Smooth muscle cell (in vitro differentiated cells): ENCODE data around the gene COL4A2. TPM values are rescaled to one million over a fixed set of nuclear protein-coding genes. Genes with fewer than 3 reads are reported as not detected.
A peak's percentile ranks its signal among the peaks of the same experiment; 100 is the strongest.
"Not testable (repeated sequence)": the region's sequence is repeated elsewhere in the genome, so short reads cannot be mapped to it uniquely, and the experiment has no call there.

ENCODE experiments used
- DNase-seq: peaks from one replicate; lab custom pipeline; 2025; ENCODE audit not compliant: unreplicated experiment; lab: John Stamatoyannopoulos, UW
- H2AFZ ChIP-seq: fragments of 200-600 bp; sonication (generic); 2 replicates; pipeline ENCODE4 v1.6.0; 2016; ENCODE audit warnings: antibody characterized with exemption, low read depth, mild to moderate bottlenecking
- H3F3A ChIP-seq: fragments of 200-600 bp; sonication (generic); 2 replicates; pipeline ENCODE4 v1.6.0; 2017; ENCODE audit warnings: antibody characterized with exemption, low read depth
- H3K27ac ChIP-seq: fragments of 200-600 bp; sonication (generic); 2 replicates; pipeline ENCODE4 v1.5.1; 2016; ENCODE audit warnings: low read depth, mild to moderate bottlenecking
- H3K27me3 ChIP-seq: fragments of 200-600 bp; sonication (generic); 2 replicates; pipeline ENCODE4 v1.6.1; 2016; ENCODE audit warnings: low read depth, mild to moderate bottlenecking
- H3K36me3 ChIP-seq: fragments of 200-600 bp; sonication (generic); 2 replicates; pipeline ENCODE4 v1.5.1; 2016; ENCODE audit warnings: low read depth
- H3K4me1 ChIP-seq: fragments of 200-600 bp; sonication (generic); 2 replicates; pipeline ENCODE4 v1.5.1; 2016; ENCODE audit warnings: low read depth
- H3K4me2 ChIP-seq: fragments of 200-600 bp; sonication (generic); 2 replicates; pipeline ENCODE4 v1.6.0; 2016; ENCODE audit warnings: mild to moderate bottlenecking
- H3K4me3 ChIP-seq: fragments of 200-600 bp; sonication (generic); 2 replicates; pipeline ENCODE4 v1.5.1; 2016; ENCODE audit warnings: mild to moderate bottlenecking
- H3K79me2 ChIP-seq: fragments of 200-600 bp; sonication (generic); 2 replicates; pipeline ENCODE4 v1.6.0; 2016; ENCODE audit warnings: low read depth, mild to moderate bottlenecking
- H3K9ac ChIP-seq: fragments of 200-600 bp; sonication (generic); 2 replicates; pipeline ENCODE4 v1.6.0; 2016; ENCODE audit warnings: low read depth
- H3K9me3 ChIP-seq: fragments of 200-600 bp; sonication (generic); replicated peaks from 2 replicates; pipeline ENCODE4 v1.5.1; 2016; ENCODE audit warnings: low read depth
- H4K20me1 ChIP-seq: fragments of 200-600 bp; sonication (generic); 2 replicates; pipeline ENCODE4 v1.6.0; 2016; ENCODE audit warnings: low read depth
- CTCF ChIP-seq: fragments of 200-600 bp; sonication (generic); IDR thresholded peaks from 2 replicates; pipeline ENCODE4 v1.5.1; 2017; ENCODE audit warnings: borderline replicate concordance, mild to moderate bottlenecking, antibody characterized with exemption; ENCODE audit not compliant: insufficient read depth, poor library complexity, severe bottlenecking
- WGBS: methylation state at CpG from one replicate; pipeline ENCODE4 v1.1.7; 2016; ENCODE audit warnings: low lambda C conversion rate; 5-methylcytosine and 5-hydroxymethylcytosine counted together
- polyA plus RNA-seq: library from polyadenylated mRNA; unstranded; fragments of >200 nt; fragmentation: Nextera tagmentation; extraction: Ambion mirVana; gene quantifications from 2 replicates; pipeline ENCODE4 v1.2.1, GENCODE V29; 2016
- total RNA-seq: library from RNA; depleted of rRNA; stranded (reverse); fragments of >200 nt; gene quantifications from 2 replicates; pipeline ENCODE4 v1.2.3, GENCODE V29; 2014

Gene COL4A2
- total and polyA plus RNA-seq, 2 experiments from 2014 or later, result 1,456 to 2,786 TPM

GRCh38 chr13:110394371-110394841 lies 87.3 kb downstream of the COL4A2 start:
- Histone ChIP-seq H2AFZ (no peak overlapping the region), H3K9ac (peak overlapping the region; percentile 52), H3K4me2 (peak overlapping the region; percentile 74), H3K4me1 (peaks cover 54% of the 10 kb centered on the region), H3F3A (peaks cover 67% of the 10 kb centered on the region), H3K36me3 (no peaks in the 10 kb centered on the region), H3K4me3 (no peak overlapping the region), H3K27ac (peak overlapping the region; percentile 100), H3K27me3 (no peaks in the 10 kb centered on the region), H4K20me1 (no peaks in the 10 kb centered on the region), H3K9me3 (no peaks in the 10 kb centered on the region), H3K79me2 (peaks cover 45% of the 10 kb centered on the region)
- WGBS, result 77% methylated on average over 13 of the region's 13 CpGs
- no peak for DNase-seq
- no peak for TF ChIP-seq CTCF

GRCh38 chr13:110395616-110396015 lies 88.5 kb downstream of the COL4A2 start:
- H2AFZ ChIP-seq, H3K36me3 ChIP-seq, DNase-seq, H3K4me3 ChIP-seq, H3K9me3 ChIP-seq, H4K20me1 ChIP-seq, H3K27me3 ChIP-seq: not testable (repeated sequence)
- peak overlapping the region; percentile 57 for H3K4me2 ChIP-seq
- peaks cover 64% of the 10 kb centered on the region for H3F3A ChIP-seq
- peak overlapping the region; percentile 52 for H3K9ac ChIP-seq
- H3K79me2 ChIP-seq, result peaks cover 47% of the 10 kb centered on the region
- WGBS, result 64% methylated on average over 14 of the region's 14 CpGs
- peak overlapping the region; percentile 100 for H3K27ac ChIP-seq
- peaks cover 46% of the 10 kb centered on the region for H3K4me1 ChIP-seq

DNA sequence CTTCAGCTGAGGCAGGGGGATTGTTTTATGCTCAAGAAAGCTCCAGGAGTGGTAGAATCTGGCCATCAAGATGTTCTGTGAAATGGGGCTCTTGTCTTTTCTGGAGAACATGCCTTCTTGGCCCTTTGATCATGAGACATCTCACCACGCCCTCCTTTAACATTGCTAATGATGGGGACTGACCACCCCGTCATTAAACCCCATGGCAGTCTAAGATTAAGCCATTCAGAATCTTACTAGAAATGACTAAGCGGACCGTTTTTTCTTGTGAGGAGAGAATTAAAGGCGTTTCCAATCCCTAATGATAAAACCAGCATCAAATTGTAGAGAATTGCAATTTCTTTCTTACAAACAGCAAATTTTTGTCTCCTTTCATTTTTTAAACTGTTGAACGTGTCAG lies 89.4 kb downstream of the COL4A2 start:
- peak overlapping the region; percentile 57 for H3K4me2 ChIP-seq
- H3K27me3 ChIP-seq, result no peaks in the 10 kb centered on the region
- no peaks in the 10 kb centered on the region for H4K20me1 ChIP-seq
- H3K4me1 ChIP-seq, result peaks cover 45% of the 10 kb centered on the region
- TF ChIP-seq CTCF, result no peak
- H2AFZ ChIP-seq, result no peak overlapping the region
- peaks cover 50% of the 10 kb centered on the region for H3K79me2 ChIP-seq
- no peak overlapping the region for H3K4me3 ChIP-seq
- WGBS, result 18% methylated on average over 6 of the region's 6 CpGs
- no peaks in the 10 kb centered on the region for H3K36me3 ChIP-seq
- peak overlapping the region; percentile 100 for H3K27ac ChIP-seq
- DNase-seq, result no peak
- no peaks in the 10 kb centered on the region for H3K9me3 ChIP-seq
- H3F3A ChIP-seq, result peaks cover 64% of the 10 kb centered on the region
- H3K9ac ChIP-seq, result peak overlapping the region; percentile 52

GRCh38 chr13:110396913-110397381 lies 89.9 kb downstream of the COL4A2 start:
- Histone ChIP-seq H3K79me2 (peaks cover 55% of the 10 kb centered on the region), H3K4me2 (peak overlapping the region; percentile 49), H3K36me3 (no peaks in the 10 kb centered on the region), H3K27me3 (no peaks in the 10 kb centered on the region), H3K9ac (peak overlapping the region; percentile 70), H2AFZ (no peak overlapping the region), H4K20me1 (no peaks in the 10 kb centered on the region), H3K4me3 (no peak overlapping the region), H3K9me3 (no peaks in the 10 kb centered on the region), H3F3A (peaks cover 64% of the 10 kb centered on the region), H3K4me1 (peaks cover 42% of the 10 kb centered on the region), H3K27ac (peak overlapping the region; percentile 100)
- TF ChIP-seq CTCF, result no peak
- DNase-seq, result no peak
- WGBS, result 13% methylated on average over 11 of the region's 11 CpGs
